A673 (cell line): ENCODE measurements around the gene EXOSC2.

Experiments
- EZH2 ChIP-seq: fragments of 200-600 bp; sonication (generic); IDR thresholded peaks from 2 replicates; pipeline ENCODE4 v1.6.1; 2017; ENCODE audit warnings: borderline replicate concordance, low read depth, mild to moderate bottlenecking, mixed read lengths, antibody characterized with exemption, low read length; ENCODE audit not compliant: poor library complexity, severe bottlenecking
- TF ChIP-seq, protein P1 (sequence below): fragments of 300-800, 200-600 bp; sonication (generic); conservative IDR thresholded peaks from 2 replicates; pipeline ENCODE4 v1.5.1; 2017; ENCODE audit warnings: low read depth, mild to moderate bottlenecking, antibody characterized with exemption, low read length, moderate library complexity, mixed read lengths

GRCh38 chr9:130689937-130690700 is 3.5 kb upstream of the EXOSC2 start:
- TF ChIP-seq, protein P1, sequence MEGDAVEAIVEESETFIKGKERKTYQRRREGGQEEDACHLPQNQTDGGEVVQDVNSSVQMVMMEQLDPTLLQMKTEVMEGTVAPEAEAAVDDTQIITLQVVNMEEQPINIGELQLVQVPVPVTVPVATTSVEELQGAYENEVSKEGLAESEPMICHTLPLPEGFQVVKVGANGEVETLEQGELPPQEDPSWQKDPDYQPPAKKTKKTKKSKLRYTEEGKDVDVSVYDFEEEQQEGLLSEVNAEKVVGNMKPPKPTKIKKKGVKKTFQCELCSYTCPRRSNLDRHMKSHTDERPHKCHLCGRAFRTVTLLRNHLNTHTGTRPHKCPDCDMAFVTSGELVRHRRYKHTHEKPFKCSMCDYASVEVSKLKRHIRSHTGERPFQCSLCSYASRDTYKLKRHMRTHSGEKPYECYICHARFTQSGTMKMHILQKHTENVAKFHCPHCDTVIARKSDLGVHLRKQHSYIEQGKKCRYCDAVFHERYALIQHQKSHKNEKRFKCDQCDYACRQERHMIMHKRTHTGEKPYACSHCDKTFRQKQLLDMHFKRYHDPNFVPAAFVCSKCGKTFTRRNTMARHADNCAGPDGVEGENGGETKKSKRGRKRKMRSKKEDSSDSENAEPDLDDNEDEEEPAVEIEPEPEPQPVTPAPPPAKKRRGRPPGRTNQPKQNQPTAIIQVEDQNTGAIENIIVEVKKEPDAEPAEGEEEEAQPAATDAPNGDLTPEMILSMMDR = no peak
- TF ChIP-seq EZH2 = no peak
